ENCODE results near the gene MET.

DNA sequence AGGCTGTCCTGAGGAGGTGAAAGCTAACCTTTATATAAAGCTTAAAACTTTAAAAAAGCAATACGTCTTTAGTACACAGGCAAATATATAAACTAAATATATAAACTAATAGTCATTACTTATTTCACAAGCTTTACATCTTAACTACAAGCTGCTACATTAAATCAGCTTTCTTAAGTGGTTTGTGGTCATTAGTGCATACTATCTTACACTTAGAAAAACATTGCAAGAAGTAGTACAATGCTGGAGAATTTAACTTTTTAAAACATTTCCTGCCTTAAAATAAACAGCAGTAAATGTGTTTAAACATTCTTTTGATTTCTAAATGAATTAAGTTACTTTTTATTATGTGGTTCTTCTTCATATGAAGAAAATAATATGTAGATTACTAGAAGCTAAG, 36.3 kb downstream of the MET start:
- TF ChIP-seq JUN (IDR thresholded peaks at IDR 0.05; ENCODE audit: low read depth, low read length), result no peak
- no peak for TF ChIP-seq PHF8 (conservative IDR thresholded peaks at IDR 0.05; ENCODE audit: low read depth, low read length)
- TF ChIP-seq, protein P1, sequence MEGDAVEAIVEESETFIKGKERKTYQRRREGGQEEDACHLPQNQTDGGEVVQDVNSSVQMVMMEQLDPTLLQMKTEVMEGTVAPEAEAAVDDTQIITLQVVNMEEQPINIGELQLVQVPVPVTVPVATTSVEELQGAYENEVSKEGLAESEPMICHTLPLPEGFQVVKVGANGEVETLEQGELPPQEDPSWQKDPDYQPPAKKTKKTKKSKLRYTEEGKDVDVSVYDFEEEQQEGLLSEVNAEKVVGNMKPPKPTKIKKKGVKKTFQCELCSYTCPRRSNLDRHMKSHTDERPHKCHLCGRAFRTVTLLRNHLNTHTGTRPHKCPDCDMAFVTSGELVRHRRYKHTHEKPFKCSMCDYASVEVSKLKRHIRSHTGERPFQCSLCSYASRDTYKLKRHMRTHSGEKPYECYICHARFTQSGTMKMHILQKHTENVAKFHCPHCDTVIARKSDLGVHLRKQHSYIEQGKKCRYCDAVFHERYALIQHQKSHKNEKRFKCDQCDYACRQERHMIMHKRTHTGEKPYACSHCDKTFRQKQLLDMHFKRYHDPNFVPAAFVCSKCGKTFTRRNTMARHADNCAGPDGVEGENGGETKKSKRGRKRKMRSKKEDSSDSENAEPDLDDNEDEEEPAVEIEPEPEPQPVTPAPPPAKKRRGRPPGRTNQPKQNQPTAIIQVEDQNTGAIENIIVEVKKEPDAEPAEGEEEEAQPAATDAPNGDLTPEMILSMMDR (IDR thresholded peaks at IDR 0.05; ENCODE audit: control extremely low read depth in 1 of 3, insufficient read depth in 1 of 3, low read depth in 1 of 3, low read length in 3 of 3), result no peak
